DND-41 (cell line): Measurements from ENCODE around the gene NEDD4.

Experiments
- ATAC-seq: fragments of 200-7000 bp; cut with Tn5 transposase; 3 replicates; pipeline ENCODE4 v1.9.1; 2021; ENCODE audit warnings: low read depth; ENCODE audit not compliant: insufficient read depth
- DNase-seq: peaks from one replicate; pipeline ENCODE4 v3.0.0-alpha.2; 2020
- H2AFZ ChIP-seq: 2 replicates; pipeline ENCODE4 v1.6.0; 2012; ENCODE audit warnings: low read depth, low read length
- H3K27ac ChIP-seq: 2 replicates; pipeline ENCODE4 v1.5.1; 2012; ENCODE audit warnings: low read length, inconsistent platforms
- H3K27me3 ChIP-seq: fragments of 200-600 bp; sonication (generic); 2 replicates; pipeline ENCODE4 v1.6.0; 2012; ENCODE audit warnings: low read length, mild to moderate bottlenecking, inconsistent platforms; ENCODE audit not compliant: insufficient read depth, poor library complexity
- H3K36me3 ChIP-seq: 2 replicates; pipeline ENCODE4 v1.5.1; 2012; ENCODE audit warnings: low read length, inconsistent platforms; ENCODE audit not compliant: insufficient read depth
- H3K4me1 ChIP-seq: 2 replicates; pipeline ENCODE4 v1.5.1; 2012; ENCODE audit warnings: mild to moderate bottlenecking, low read length; ENCODE audit not compliant: insufficient read depth
- H3K4me2 ChIP-seq: 2 replicates; pipeline ENCODE4 v1.6.0; 2012; ENCODE audit warnings: mild to moderate bottlenecking, moderate library complexity, low read length, inconsistent platforms; ENCODE audit not compliant: insufficient read depth
- H3K4me3 ChIP-seq, 2 experiments: fragments of 200-600 bp in 1 of 2; shearing (Covaris generic) in 1 of 2; 2 replicates each; pipeline ENCODE4 v1.5.1; 2012 to 2016; ENCODE audit warnings: inconsistent platforms in 2 of 2, low read length in 2 of 2, mild to moderate bottlenecking in 2 of 2, low read depth in 1 of 2, moderate library complexity in 1 of 2
- H3K79me2 ChIP-seq: 2 replicates; pipeline ENCODE4 v1.6.0; 2012; ENCODE audit warnings: low read length, inconsistent platforms; ENCODE audit not compliant: insufficient read depth
- H3K9ac ChIP-seq: 2 replicates; pipeline ENCODE4 v1.6.0; 2012; ENCODE audit warnings: low read depth, mild to moderate bottlenecking, inconsistent platforms, low read length, moderate library complexity
- H3K9me3 ChIP-seq: 2 replicates; pipeline ENCODE4 v1.5.1; 2012; ENCODE audit warnings: low read length, moderate library complexity, mild to moderate bottlenecking, inconsistent platforms; ENCODE audit not compliant: insufficient read depth, severe bottlenecking
- H4K20me1 ChIP-seq: 2 replicates; pipeline ENCODE4 v1.6.0; 2012; ENCODE audit warnings: low read length; ENCODE audit not compliant: insufficient read depth
- EZH2 ChIP-seq: IDR thresholded peaks from 3 replicates; pipeline ENCODE4 v1.6.1; 2012; ENCODE audit warnings: borderline replicate concordance, low read depth, mild to moderate bottlenecking, moderate library complexity, low read length, inconsistent platforms; ENCODE audit not compliant: severe bottlenecking
- TF ChIP-seq, protein P1 (sequence below): IDR thresholded peaks from 2 replicates; pipeline ENCODE4 v1.5.1; 2012; ENCODE audit warnings: borderline replicate concordance, low read length, moderate library complexity, mild to moderate bottlenecking; ENCODE audit not compliant: poor library complexity, severe bottlenecking; ENCODE audit errors: extremely low read depth

NEDD4 gene

GRCh38 chr15:55820043-55820442 is 173.4 kb downstream of the NEDD4 start:
- no peak for TF ChIP-seq EZH2
- TF ChIP-seq, protein P1, sequence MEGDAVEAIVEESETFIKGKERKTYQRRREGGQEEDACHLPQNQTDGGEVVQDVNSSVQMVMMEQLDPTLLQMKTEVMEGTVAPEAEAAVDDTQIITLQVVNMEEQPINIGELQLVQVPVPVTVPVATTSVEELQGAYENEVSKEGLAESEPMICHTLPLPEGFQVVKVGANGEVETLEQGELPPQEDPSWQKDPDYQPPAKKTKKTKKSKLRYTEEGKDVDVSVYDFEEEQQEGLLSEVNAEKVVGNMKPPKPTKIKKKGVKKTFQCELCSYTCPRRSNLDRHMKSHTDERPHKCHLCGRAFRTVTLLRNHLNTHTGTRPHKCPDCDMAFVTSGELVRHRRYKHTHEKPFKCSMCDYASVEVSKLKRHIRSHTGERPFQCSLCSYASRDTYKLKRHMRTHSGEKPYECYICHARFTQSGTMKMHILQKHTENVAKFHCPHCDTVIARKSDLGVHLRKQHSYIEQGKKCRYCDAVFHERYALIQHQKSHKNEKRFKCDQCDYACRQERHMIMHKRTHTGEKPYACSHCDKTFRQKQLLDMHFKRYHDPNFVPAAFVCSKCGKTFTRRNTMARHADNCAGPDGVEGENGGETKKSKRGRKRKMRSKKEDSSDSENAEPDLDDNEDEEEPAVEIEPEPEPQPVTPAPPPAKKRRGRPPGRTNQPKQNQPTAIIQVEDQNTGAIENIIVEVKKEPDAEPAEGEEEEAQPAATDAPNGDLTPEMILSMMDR: no peak
- Histone ChIP-seq H3K36me3 (no peaks in the 10 kb centered on the region), H3K27me3 (no peaks in the 10 kb centered on the region), H3K4me3 (no peak overlapping the region), H3K79me2 (no peaks in the 10 kb centered on the region), H3K27ac (no peak overlapping the region), H3K4me2 (no peak overlapping the region), H3K9ac (no peak overlapping the region), H2AFZ (no peak overlapping the region), H4K20me1 (no peaks in the 10 kb centered on the region), H3K9me3 (no peaks in the 10 kb centered on the region), H3K4me1 (no peaks in the 10 kb centered on the region)
- DNase-seq (no peak), ATAC-seq (no peak)

DNA sequence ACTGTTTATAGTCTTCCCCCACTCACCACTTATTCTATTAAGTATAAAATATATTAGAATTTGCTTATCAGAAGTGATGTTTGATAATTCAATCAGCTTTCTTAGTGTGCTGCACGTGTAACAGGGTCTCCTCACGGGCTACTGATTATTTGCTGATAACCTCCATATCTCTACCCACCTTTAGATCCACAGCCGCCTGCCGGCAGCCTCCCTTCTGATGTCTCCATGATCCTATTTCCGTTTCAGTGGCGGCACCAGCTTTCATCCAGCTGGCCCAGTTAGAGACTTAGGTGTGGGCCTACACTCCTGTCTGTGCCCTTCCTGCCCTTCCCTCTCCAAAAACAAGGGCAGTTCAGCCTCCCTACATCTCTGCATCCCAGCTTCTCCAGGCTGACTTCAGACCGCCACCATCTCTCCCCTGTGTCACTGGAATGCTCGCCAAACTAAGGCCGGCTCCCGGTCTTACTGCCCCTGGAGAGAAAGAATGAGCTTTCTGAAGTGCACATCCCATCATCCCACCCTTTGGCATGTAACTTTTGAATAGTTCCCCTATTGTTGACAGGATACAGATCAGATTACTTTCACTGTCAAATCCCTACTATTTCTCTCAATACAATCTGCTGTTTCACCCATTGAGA is 173.9 kb downstream of the NEDD4 start:
- Histone ChIP-seq H3K4me1 (no peaks in the 10 kb centered on the region), H3K27ac (no peak overlapping the region), H3K9me3 (no peaks in the 10 kb centered on the region), H3K79me2 (no peaks in the 10 kb centered on the region), H3K9ac (no peak overlapping the region), H4K20me1 (no peaks in the 10 kb centered on the region), H3K4me2 (no peak overlapping the region), H3K36me3 (no peaks in the 10 kb centered on the region), H3K27me3 (no peaks in the 10 kb centered on the region), H2AFZ (no peak overlapping the region), H3K4me3 (no peak overlapping the region)
- ATAC-seq: no peak
- TF ChIP-seq, protein P1: no peak
- no peak for DNase-seq

GRCh38 chr15:55816017-55816416 is 177.4 kb downstream of the NEDD4 start:
- no peak overlapping the region for H3K27ac ChIP-seq
- DNase-seq (no peak), ATAC-seq (no peak)
- no peak overlapping the region for H3K4me3 ChIP-seq
- no peak overlapping the region for H3K4me2 ChIP-seq
- H3K9ac ChIP-seq: no peak overlapping the region
- no peaks in the 10 kb centered on the region for H3K27me3 ChIP-seq
- no peaks in the 10 kb centered on the region for H3K79me2 ChIP-seq
- H3K36me3 ChIP-seq: no peaks in the 10 kb centered on the region
- H3K9me3 ChIP-seq: no peaks in the 10 kb centered on the region
- no peaks in the 10 kb centered on the region for H4K20me1 ChIP-seq
- no peak for TF ChIP-seq EZH2
- TF ChIP-seq, protein P1: no peak
- no peaks in the 10 kb centered on the region for H3K4me1 ChIP-seq
- no peak overlapping the region for H2AFZ ChIP-seq
